Mesenchymal stem cell (in vitro differentiated cells and primary cell): ENCODE results near the gene MED8.

ENCODE experiments used
- DNase-seq: peaks from one replicate; pipeline ENCODE4 v3.0.0-alpha.2; 2013
- H2AFZ ChIP-seq: one replicate; pipeline ENCODE4 v1.6.1; 2013; ENCODE audit warnings: low read depth, mild to moderate bottlenecking, control low read depth, inconsistent platforms, low read length, moderate library complexity
- H2AK5ac ChIP-seq: 2 replicates; pipeline ENCODE4 v1.6.1; 2013; ENCODE audit warnings: low read length, moderate library complexity, mild to moderate bottlenecking, inconsistent platforms; ENCODE audit not compliant: severe bottlenecking
- H2BK120ac ChIP-seq: one replicate; pipeline ENCODE4 v1.6.1; 2013; ENCODE audit warnings: low read depth, mild to moderate bottlenecking, inconsistent platforms, low read length, moderate library complexity
- H2BK12ac ChIP-seq, 2 experiments: one replicate each; pipeline ENCODE4 v1.6.1; 2013; ENCODE audit warnings: inconsistent platforms in 2 of 2, low read length in 2 of 2, mild to moderate bottlenecking in 2 of 2, moderate library complexity in 2 of 2, control low read depth in 1 of 2
- H2BK15ac ChIP-seq: one replicate; pipeline ENCODE4 v1.6.1; 2013; ENCODE audit warnings: mild to moderate bottlenecking, low read depth, inconsistent platforms; ENCODE audit not compliant: poor library complexity, severe bottlenecking
- H2BK5ac ChIP-seq: 2 replicates; pipeline ENCODE4 v1.6.1; 2013; ENCODE audit warnings: low read depth, mild to moderate bottlenecking, low read length, control low read depth, inconsistent platforms; ENCODE audit not compliant: poor library complexity, severe bottlenecking
- H3K14ac ChIP-seq, 2 experiments: one replicate each; pipeline ENCODE4 v1.6.1; 2013; ENCODE audit warnings: inconsistent platforms in 2 of 2, low read length in 2 of 2, control low read depth in 1 of 2, mild to moderate bottlenecking in 1 of 2, moderate library complexity in 1 of 2
- H3K18ac ChIP-seq, 2 experiments: one replicate each; pipeline ENCODE4 v1.6.1; 2013; ENCODE audit warnings: inconsistent platforms in 2 of 2, low read length in 2 of 2, control low read depth in 1 of 2, low read depth in 1 of 2, mild to moderate bottlenecking in 1 of 2
- H3K23ac ChIP-seq, 2 experiments: one replicate each; pipeline ENCODE4 v1.6.1; 2013; ENCODE audit warnings: inconsistent platforms in 2 of 2, low read length in 2 of 2, mild to moderate bottlenecking in 2 of 2, moderate library complexity in 2 of 2, control low read depth in 1 of 2
- H3K27ac ChIP-seq: 2 replicates; pipeline ENCODE4 v1.5.1; 2013; ENCODE audit warnings: mild to moderate bottlenecking, moderate library complexity, low read length, control low read depth, inconsistent platforms; ENCODE audit not compliant: poor library complexity, severe bottlenecking
- H3K27me3 ChIP-seq, 2 experiments: 2 replicates each; pipeline versions ENCODE4 v1.6.1 to v1.7.0; 2013; ENCODE audit warnings: low read length in 2 of 2, mild to moderate bottlenecking in 2 of 2, moderate library complexity in 2 of 2, control low read depth in 1 of 2, inconsistent platforms in 1 of 2; ENCODE audit not compliant: control insufficient read depth in 1 of 2, insufficient read depth in 1 of 2
- H3K36me3 ChIP-seq, 2 experiments: 2 replicates each; pipeline versions ENCODE4 v1.6.1 to v1.7.0; 2013; ENCODE audit warnings: low read length in 2 of 2, control low read depth in 1 of 2, inconsistent platforms in 1 of 2, low read depth in 1 of 2, mild to moderate bottlenecking in 1 of 2; ENCODE audit not compliant: insufficient read depth in 2 of 2, control insufficient read depth in 1 of 2
- H3K4ac ChIP-seq, 2 experiments: one replicate each; pipeline ENCODE4 v1.6.1; 2013; ENCODE audit warnings: inconsistent platforms in 2 of 2, low read length in 2 of 2, mild to moderate bottlenecking in 2 of 2, moderate library complexity in 2 of 2, control low read depth in 1 of 2, low read depth in 1 of 2
- H3K4me1 ChIP-seq: 2 replicates; pipeline ENCODE4 v1.6.1; 2013; ENCODE audit warnings: low read depth, low read length, control low read depth; ENCODE audit not compliant: control insufficient read depth, insufficient read depth
- H3K4me2 ChIP-seq: 2 replicates; pipeline ENCODE4 v1.6.1; 2013; ENCODE audit warnings: low read length, mild to moderate bottlenecking, inconsistent platforms; ENCODE audit not compliant: poor library complexity, severe bottlenecking
- H3K4me3 ChIP-seq, 2 experiments: 2 replicates each; pipeline versions ENCODE4 v1.5.1 to v1.7.0; 2013; ENCODE audit warnings: low read length in 2 of 2, mild to moderate bottlenecking in 2 of 2, control low read depth in 1 of 2, low read depth in 1 of 2; ENCODE audit not compliant: insufficient read depth in 1 of 2
- H3K79me1 ChIP-seq: replicated peaks from 2 replicates; pipeline ENCODE4 v1.6.1; 2013; ENCODE audit warnings: mild to moderate bottlenecking, control low read depth, low read length, inconsistent platforms; ENCODE audit not compliant: poor library complexity, severe bottlenecking
- H3K9ac ChIP-seq: 2 replicates; pipeline ENCODE4 v1.7.0; 2013; ENCODE audit warnings: mild to moderate bottlenecking, low read length, moderate library complexity
- H3K9me3 ChIP-seq: 2 replicates; pipeline ENCODE4 v1.7.0; 2013; ENCODE audit warnings: mild to moderate bottlenecking, low read length; ENCODE audit not compliant: control insufficient read depth
- H4K8ac ChIP-seq: one replicate; pipeline ENCODE4 v1.6.1; 2013; ENCODE audit warnings: inconsistent platforms, mild to moderate bottlenecking, low read length, moderate library complexity
- H4K91ac ChIP-seq: one replicate; pipeline ENCODE4 v1.6.1; 2013; ENCODE audit warnings: mild to moderate bottlenecking, low read length, inconsistent platforms
- WGBS: methylation state at CpG from one replicate; pipeline ENCODE4 v1.1.7; 2013; ENCODE audit warnings: mixed read lengths; 5-methylcytosine and 5-hydroxymethylcytosine counted together

Gene MED8

GRCh38 chr1:43366179-43366578, 23.4 kb downstream of the MED8 start:
- Histone ChIP-seq H2BK12ac (no peak overlapping the region), H4K8ac (peak overlapping the region; percentile 4), H3K9ac (peak overlapping the region; percentile 95), H2AFZ (no peak overlapping the region), H3K4me1 (peaks cover 24% of the 10 kb centered on the region), H3K9me3 (no peaks in the 10 kb centered on the region), H3K36me3 (peaks cover 39 to 46% of the 10 kb centered on the region in 2 experiments), H3K4me3 (peak overlapping the region; percentile 81 to 97), H3K4ac (peak overlapping the region; percentile 60 to 76), H3K27me3 (no peaks in the 10 kb centered on the region), H4K91ac (peak overlapping the region; percentile 52), H3K4me2 (peak overlapping the region; percentile 64), H2BK120ac (peak overlapping the region; percentile 55), H3K14ac (no peak overlapping the region), H3K23ac (peak overlapping the region; percentile 7 to 23), H3K27ac (no peak overlapping the region), H3K18ac (peak overlapping the region in 1 of 2 experiments; percentile 67), H2BK15ac (no peak overlapping the region), H3K79me1 (peaks cover 19% of the 10 kb centered on the region), H2AK5ac (no peak overlapping the region), H2BK5ac (no peak overlapping the region)
- WGBS: 69% methylated on average over 8 of the region's 11 CpGs
- DNase-seq: no peak

GRCh38 chr1:43365678-43366077, 23.9 kb downstream of the MED8 start:
- Histone ChIP-seq H3K4ac (no peak overlapping the region), H3K4me2 (no peak overlapping the region), H3K4me1 (peaks cover 25% of the 10 kb centered on the region), H4K8ac (no peak overlapping the region), H4K91ac (no peak overlapping the region), H2AFZ (no peak overlapping the region), H3K79me1 (peaks cover 19% of the 10 kb centered on the region), H3K36me3 (peaks cover 44 to 51% of the 10 kb centered on the region in 2 experiments), H2AK5ac (no peak overlapping the region), H2BK120ac (peak overlapping the region; percentile 55), H3K18ac (no peak overlapping the region), H2BK12ac (no peak overlapping the region), H2BK5ac (no peak overlapping the region), H3K27me3 (no peaks in the 10 kb centered on the region), H3K23ac (peak overlapping the region in 1 of 2 experiments; percentile 7), H3K4me3 (peak overlapping the region in 1 of 2 experiments; percentile 97), H3K9me3 (no peaks in the 10 kb centered on the region), H2BK15ac (no peak overlapping the region), H3K14ac (no peak overlapping the region), H3K27ac (no peak overlapping the region), H3K9ac (peak overlapping the region; percentile 95)
- 94% methylated on average over 2 of the region's 2 CpGs for WGBS
- DNase-seq: no peak

- Histone ChIP-seq H3K4ac (no peak overlapping the region), H3K27ac (no peak overlapping the region), H3K79me1 (peaks cover 15% of the 10 kb centered on the region), H3K14ac (no peak overlapping the region), H3K9ac (no peak overlapping the region), H2BK5ac (no peak overlapping the region), H2AFZ (no peak overlapping the region), H3K27me3 (no peaks in the 10 kb centered on the region), H3K23ac (no peak overlapping the region), H3K9me3 (no peaks in the 10 kb centered on the region), H2BK15ac (no peak overlapping the region), H2BK120ac (no peak overlapping the region), H4K91ac (no peak overlapping the region), H4K8ac (no peak overlapping the region), H3K4me3 (no peak overlapping the region), H2AK5ac (no peak overlapping the region), H3K18ac (no peak overlapping the region), H2BK12ac (no peak overlapping the region), H3K4me2 (no peak overlapping the region), H3K36me3 (peaks cover 47 to 59% of the 10 kb centered on the region in 2 experiments), H3K4me1 (peaks cover 39% of the 10 kb centered on the region)
- 89% methylated on average over 5 of the region's 5 CpGs for WGBS
- DNase-seq: no peak
Observed at GRCh38 chr1:43363935-43364525, 25.6 kb downstream of the MED8 start.

GRCh38 chr1:43363283-43363934, 26.2 kb downstream of the MED8 start:
- no peak overlapping the region for H2AK5ac ChIP-seq
- H2BK12ac ChIP-seq: no peak overlapping the region
- H3K18ac ChIP-seq: no peak overlapping the region
- peaks cover 47 to 59% of the 10 kb centered on the region in 2 experiments for H3K36me3 ChIP-seq
- H3K4ac ChIP-seq: no peak overlapping the region
- no peak overlapping the region for H3K14ac ChIP-seq
- no peak overlapping the region for H4K8ac ChIP-seq
- no peak overlapping the region for H3K4me3 ChIP-seq
- H3K27me3 ChIP-seq: no peaks in the 10 kb centered on the region
- DNase-seq: no peak
- H4K91ac ChIP-seq: no peak overlapping the region
- H3K27ac ChIP-seq: no peak overlapping the region
- WGBS: 69% methylated on average over 7 of the region's 9 CpGs
- no peak overlapping the region for H2BK5ac ChIP-seq
- no peaks in the 10 kb centered on the region for H3K9me3 ChIP-seq
- no peak overlapping the region for H2BK15ac ChIP-seq
- peaks cover 35% of the 10 kb centered on the region for H3K4me1 ChIP-seq
- no peak overlapping the region for H3K9ac ChIP-seq
- H2BK120ac ChIP-seq: no peak overlapping the region
- no peak overlapping the region for H3K4me2 ChIP-seq
- H2AFZ ChIP-seq: no peak overlapping the region
- H3K23ac ChIP-seq: no peak overlapping the region
- H3K79me1 ChIP-seq: peaks cover 15% of the 10 kb centered on the region
